Heart right ventricle (tissue), 16 donors: ENCODE data around the gene TNFAIP8L2. TPM values are rescaled to one million over a fixed set of nuclear protein-coding genes. Genes with fewer than 3 reads are reported as not detected.
A peak's percentile ranks its signal among the peaks of the same experiment; 100 is the strongest.

ENCODE experiments used
- ATAC-seq, 8 donors: fragments of 200-7000 bp; cut with Tn5 transposase; one replicate each; pipeline ENCODE4 v1.9.1; 2020; ENCODE audit warnings: mild to moderate bottlenecking in 8 of 8, moderate library complexity in 8 of 8, moderate number of reproducible peaks in 1 of 8
- DNase-seq, 2 donors: peaks; one replicate each; pipeline ENCODE4 v3.0.0-alpha.2; 2020
- H3K27ac ChIP-seq, 10 donors: fragments of 200-600 bp; sonication (generic) in 2 of 10; one replicate each; pipeline versions ENCODE4 v1.5.0 to v1.8.0; 2020 to 2022; ENCODE audit warnings: mild to moderate bottlenecking in 3 of 10
- H3K27me3 ChIP-seq, 7 donors: fragments of 200-600 bp; one replicate each; pipeline ENCODE4 v1.8.0; 2021 to 2022; ENCODE audit warnings: mild to moderate bottlenecking in 2 of 7
- H3K36me3 ChIP-seq, 9 donors: fragments of 200-600 bp; sonication (generic) in 1 of 9; one replicate each; pipeline versions ENCODE4 v1.5.0 to v1.8.0; 2020 to 2022; ENCODE audit warnings: mild to moderate bottlenecking in 2 of 9
- H3K4me1 ChIP-seq, 9 donors: fragments of 200-600 bp; sonication (generic) in 1 of 9; one replicate each; pipeline versions ENCODE4 v1.5.0 to v1.8.0; 2020 to 2022; ENCODE audit warnings: mild to moderate bottlenecking in 4 of 9
- H3K4me3 ChIP-seq, 10 donors: fragments of 200-600 bp; sonication (generic) in 2 of 10; one replicate each; pipeline versions ENCODE4 v1.5.0 to v1.8.0; 2020 to 2022; ENCODE audit warnings: mild to moderate bottlenecking in 7 of 10, moderate library complexity in 2 of 10
- H3K9me3 ChIP-seq, 11 donors: fragments of 200-600 bp in 10 of 11; sonication (generic) in 2 of 11; one replicate each; pipeline versions ENCODE4 v1.5.0 to v1.8.0; 2013 to 2022; ENCODE audit warnings: mild to moderate bottlenecking in 2 of 11, control low read depth in 1 of 11, moderate library complexity in 1 of 11
- WGBS, 2 donors: extraction: QIAGEN DNeasy Blood & Tissue Kit; methylation state at CpG; one replicate each; pipeline ENCODE4 v1.1.7; 2013; ENCODE audit warnings: inconsistent platforms in 1 of 2; 5-methylcytosine and 5-hydroxymethylcytosine counted together
- intact Hi-C, 10 donors: fragments of 100-400 bp; cut with DNase I; formaldehyde crosslinking; loops; one replicate each; pipeline versions ENCODE4 v1.11.1 to v1.14.2; 2022
- polyA plus RNA-seq, 2 donors: library from polyadenylated mRNA; stranded (reverse); fragments of 200-250 nt; gene quantifications; one replicate each; pipeline ENCODE4 v1.2.3, GENCODE V29; 2013
- total RNA-seq, 10 donors: library from RNA; stranded (reverse); fragmentation: NEBNext Ultra II Directional in 3 of 10; extraction: Animal tissue kit (Norgen Biotek cat#: 25700) in 3 of 10; gene quantifications; one replicate each; pipeline versions ENCODE4 v1.2.1 to v1.2.4, GENCODE V29; 2021 to 2023
- TF ChIP-seq, protein P1 (sequence below), 9 donors: fragments of 200-600 bp; sonication (generic) in 2 of 9; IDR thresholded peaks; one replicate each; pipeline versions ENCODE4 v1.5.0 to v1.8.0; 2021 to 2022; ENCODE audit warnings: antibody characterized with exemption in 9 of 9, mild to moderate bottlenecking in 5 of 9, moderate library complexity in 1 of 9
- donor health status: Arrhythmogenic right ventricular cardiomyopathy.
- donor health status: ischemic (EF 13 %, LVEDD 7.1; RV severe dilation, severe dysfunction).
- donor health status: healthy with polysubstance abuse.
- donor health status: DM: no; HTN: yes; CAD: no.
- donor health status: DM: no; HTN: no; CAD: no.
- donor health status: ischemic (EF 25% LVEDD 6.9; RV normal size, moderate dysfunction).
- donor health status: ischemic (EF 25% LVEDD 5.7; RV mildly dilated, moderate dysfunction).
- donor health status: healthy.
- donor health status: DM: yes; HTN: yes; CAD: no.
- donor health status: Ischemic cardiomyopathy.
- donor health status: ischemic (EF 35%, LVEDD 5.7; RV mildly dilated, moderate dysfunction).
- donor health status: nonischemic (EF 11% LVEDD 7.7; RV severe dilation, severe dysfunction).
- donor health status: DM: yes; HTN: yes; CAD: no.
- donor health status: PGD.
- donor health status: ischemic (EF 29% LVEDD 5.4; RV normal size, mild dysfunction).
- donor health status: nonischemic (EF 23%, LVEDD 6.1; RV moderate dilation, normal function).

Gene TNFAIP8L2
- total and polyA plus RNA-seq, 12 donors: 0.35 to 5.8 (median 1.1) TPM; not detected in 1

DNA sequence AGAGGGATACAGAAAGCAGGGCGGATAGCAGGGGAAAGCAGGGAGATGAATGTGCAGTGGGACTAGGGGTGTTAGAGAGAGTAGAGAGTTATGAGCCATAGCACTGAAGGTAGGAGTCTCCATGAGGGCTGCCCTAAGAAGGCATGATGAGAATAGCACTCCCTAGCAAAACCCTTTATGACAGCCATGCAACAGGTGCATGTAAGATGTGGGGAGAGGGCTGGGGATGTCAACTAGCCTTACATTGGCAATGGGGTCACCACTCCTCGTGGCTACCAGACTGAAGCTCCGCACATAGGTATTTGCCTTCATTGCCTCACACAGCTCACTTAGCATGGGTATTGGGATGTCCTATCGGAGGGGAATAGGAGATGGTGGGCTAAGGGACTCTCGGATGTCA is 14.7 kb downstream of the TNFAIP8L2 start:
- no peak overlapping the region for H3K4me3 ChIP-seq
- TF ChIP-seq, protein P1, sequence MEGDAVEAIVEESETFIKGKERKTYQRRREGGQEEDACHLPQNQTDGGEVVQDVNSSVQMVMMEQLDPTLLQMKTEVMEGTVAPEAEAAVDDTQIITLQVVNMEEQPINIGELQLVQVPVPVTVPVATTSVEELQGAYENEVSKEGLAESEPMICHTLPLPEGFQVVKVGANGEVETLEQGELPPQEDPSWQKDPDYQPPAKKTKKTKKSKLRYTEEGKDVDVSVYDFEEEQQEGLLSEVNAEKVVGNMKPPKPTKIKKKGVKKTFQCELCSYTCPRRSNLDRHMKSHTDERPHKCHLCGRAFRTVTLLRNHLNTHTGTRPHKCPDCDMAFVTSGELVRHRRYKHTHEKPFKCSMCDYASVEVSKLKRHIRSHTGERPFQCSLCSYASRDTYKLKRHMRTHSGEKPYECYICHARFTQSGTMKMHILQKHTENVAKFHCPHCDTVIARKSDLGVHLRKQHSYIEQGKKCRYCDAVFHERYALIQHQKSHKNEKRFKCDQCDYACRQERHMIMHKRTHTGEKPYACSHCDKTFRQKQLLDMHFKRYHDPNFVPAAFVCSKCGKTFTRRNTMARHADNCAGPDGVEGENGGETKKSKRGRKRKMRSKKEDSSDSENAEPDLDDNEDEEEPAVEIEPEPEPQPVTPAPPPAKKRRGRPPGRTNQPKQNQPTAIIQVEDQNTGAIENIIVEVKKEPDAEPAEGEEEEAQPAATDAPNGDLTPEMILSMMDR (IDR thresholded peaks at IDR 0.05): no peak
- peaks cover 6 to 23% (median 11%) of the 10 kb centered on the region in 9 donors for H3K4me1 ChIP-seq
- peaks cover 0 to 87% (median 7%) of the 10 kb centered on the region in 9 donors for H3K36me3 ChIP-seq
- no peaks in the 10 kb centered on the region for H3K9me3 ChIP-seq
- no peak for ATAC-seq
- no peak overlapping the region for H3K27ac ChIP-seq
- no peak for DNase-seq
- H3K27me3 ChIP-seq: no peaks in the 10 kb centered on the region
- 89 to 92% methylated on average over 5 of the region's 5 CpGs for WGBS, 2 donors
- intact Hi-C loops: no loop called here

- no peaks in the 10 kb centered on the region for H3K9me3 ChIP-seq
- H3K27ac ChIP-seq: peak overlapping the region in 1 of 10 donors; percentile 40
- DNase-seq: no peak
- H3K4me3 ChIP-seq: no peak overlapping the region
- TF ChIP-seq, protein P1 (IDR thresholded peaks at IDR 0.05): no peak
- WGBS, 2 donors: 57 to 65% methylated on average over 6 of the region's 6 CpGs
- peaks cover 0 to 10% (median 0%) of the 10 kb centered on the region in 9 donors for H3K4me1 ChIP-seq
- H3K36me3 ChIP-seq: peaks cover 0 to 93% (median 37%) of the 10 kb centered on the region in 9 donors
- ATAC-seq: peak in 4 of 8 donors; percentile 37 to 53 (median 44)
- intact Hi-C loops: no loop called here
- no peaks in the 10 kb centered on the region for H3K27me3 ChIP-seq
Observed at GRCh38 chr1:151175041-151175741, 18.7 kb downstream of the TNFAIP8L2 start.

DNA sequence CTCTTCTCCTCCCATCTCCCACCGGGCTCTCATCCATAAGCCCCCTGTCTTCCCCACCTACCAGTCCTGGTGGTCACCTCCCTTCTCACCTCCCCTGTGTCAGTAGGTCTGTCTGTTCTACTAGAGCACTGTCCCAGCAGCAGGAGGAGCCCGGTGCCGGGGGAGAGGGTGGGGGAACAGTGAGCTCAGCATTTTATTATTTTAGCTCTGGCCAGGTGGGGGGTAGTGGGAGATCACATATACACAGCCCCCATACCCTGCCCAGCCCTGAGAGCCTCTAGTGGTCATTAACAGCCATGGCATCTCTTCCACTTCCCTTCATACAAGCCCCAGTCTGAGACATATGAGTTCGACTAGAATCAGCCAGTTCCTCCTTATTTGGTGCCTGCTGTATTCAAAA is 19.4 kb downstream of the TNFAIP8L2 start, which contains the start of gene TMOD4:
TMOD4 (minus strand) TSS at position 119 of the 400 bp plus-strand sequence. CDS start 1,106 bp downstream, outside the sequence.
- DNase-seq (no peak), ATAC-seq (peak in 7 of 8 donors; percentile 24 to 66 (median 45))
- H3K4me1 ChIP-seq: peaks cover 0 to 10% (median 0%) of the 10 kb centered on the region in 9 donors
- 61 to 65% methylated on average over 4 of the region's 4 CpGs for WGBS, 2 donors
- H3K9me3 ChIP-seq: no peaks in the 10 kb centered on the region
- no peaks in the 10 kb centered on the region for H3K27me3 ChIP-seq
- H3K27ac ChIP-seq: peak within 1 kb of the TSS in 1 of 10 donors; percentile 40
- peaks cover 0 to 93% (median 43%) of the 10 kb centered on the region in 9 donors for H3K36me3 ChIP-seq
- H3K4me3 ChIP-seq: no peak within 1 kb of the TSS
- TF ChIP-seq, protein P1 (IDR thresholded peaks at IDR 0.05): peak in 8 of 9 donors; percentile 16 to 59 (median 42)
- intact Hi-C loops: no loop called here

- Histone ChIP-seq H3K27ac (no peak overlapping the region), H3K4me3 (no peak overlapping the region), H3K4me1 (peaks cover 0 to 10% (median 0%) of the 10 kb centered on the region in 9 donors), H3K9me3 (no peaks in the 10 kb centered on the region), H3K36me3 (peaks cover 0 to 94% (median 50%) of the 10 kb centered on the region in 9 donors), H3K27me3 (no peaks in the 10 kb centered on the region)
- ATAC-seq (peak in 1 of 8 donors; percentile 32), DNase-seq (no peak)
- intact Hi-C loops: no loop called here
- TF ChIP-seq, protein P1 (IDR thresholded peaks at IDR 0.05): no peak
- WGBS, 2 donors: 92 to 95% methylated on average over 17 of the region's 17 CpGs
Observed at GRCh38 chr1:151176514-151177045, 20.1 kb downstream of the TNFAIP8L2 start.
